Nucleus accumbens (tissue), 56 donors: ENCODE measurements around the gene UGT2B17.
"Not testable (repeated sequence)": the region's sequence is repeated elsewhere in the genome, so short reads cannot be mapped to it uniquely, and the experiment has no call there.

Experiments
- DNase-seq, 56 donors: peaks; one replicate each; lab custom pipeline; 2025; lab: John Stamatoyannopoulos, UW

Gene UGT2B17

DNA sequence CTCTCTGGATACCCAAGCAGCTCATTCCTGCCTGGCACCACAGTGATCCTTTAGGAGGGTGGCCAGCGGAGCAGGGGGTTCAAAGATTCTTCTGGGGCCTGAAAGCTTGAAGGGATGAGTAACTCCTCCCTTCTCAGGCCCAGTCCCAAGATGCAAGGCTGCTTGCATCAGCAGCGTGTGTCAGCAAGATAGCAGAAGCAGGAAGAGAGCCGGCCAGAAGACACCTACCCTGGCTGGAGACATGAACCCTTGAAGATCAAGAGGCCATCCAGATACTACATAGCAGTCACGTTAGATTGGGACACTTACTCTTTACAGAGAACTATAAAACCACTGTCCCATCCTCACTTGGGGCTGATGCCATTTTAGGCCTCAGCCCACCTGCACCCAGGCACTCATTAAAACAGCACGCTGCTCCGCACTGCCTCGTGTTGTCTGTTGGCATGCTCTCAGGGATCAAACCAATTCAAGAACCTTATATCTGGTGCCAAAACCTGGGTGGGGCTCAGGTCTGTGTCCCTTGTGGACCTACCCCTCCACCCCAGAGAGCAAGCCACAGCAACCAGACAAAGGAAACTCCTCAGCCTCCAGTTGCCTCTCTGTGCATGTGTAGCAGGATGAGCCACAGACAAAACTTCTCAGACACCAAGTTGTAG is 6.5 kb downstream of the UGT2B17 start:
- no peak for DNase-seq

DNA sequence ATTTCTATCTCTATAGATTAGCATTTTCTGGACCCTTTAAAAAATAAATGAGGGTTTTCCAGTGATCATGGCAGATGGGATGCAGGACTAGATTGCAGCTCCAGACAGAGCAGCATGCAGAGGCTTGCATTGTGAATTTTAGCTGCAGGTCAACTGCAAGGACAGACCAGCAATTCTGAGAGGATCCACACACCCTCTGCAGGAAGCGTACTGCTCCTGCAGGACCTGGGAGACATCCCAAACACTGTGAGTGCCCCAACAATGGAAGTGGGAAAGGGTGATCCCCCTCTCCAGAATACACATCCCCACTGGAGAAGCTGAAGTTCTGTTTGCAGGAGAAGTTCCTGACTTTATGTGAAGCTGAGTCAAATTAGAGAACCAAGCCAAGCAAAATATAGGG is 7.1 kb downstream of the UGT2B17 start:
- not testable (repeated sequence) for DNase-seq

DNA sequence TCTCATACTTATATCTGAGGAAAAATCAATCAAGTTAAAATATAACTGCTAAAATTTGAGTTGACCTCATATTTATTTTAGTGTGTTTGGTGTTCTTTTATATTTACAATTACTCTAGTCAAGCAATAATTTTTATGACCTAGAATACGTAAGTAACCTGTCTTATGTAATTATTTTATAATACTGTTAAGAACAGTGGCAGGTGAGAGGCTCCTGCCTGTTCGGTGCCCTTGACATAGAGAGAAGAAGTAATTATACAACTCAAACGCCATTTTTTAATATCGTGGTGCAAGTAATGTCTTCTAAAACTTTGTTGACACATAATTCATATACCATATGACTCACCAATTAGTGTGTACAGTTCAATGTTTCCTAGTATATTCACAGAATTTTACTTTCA is 7.6 kb downstream of the UGT2B17 start:
- not testable (repeated sequence) for DNase-seq

DNA sequence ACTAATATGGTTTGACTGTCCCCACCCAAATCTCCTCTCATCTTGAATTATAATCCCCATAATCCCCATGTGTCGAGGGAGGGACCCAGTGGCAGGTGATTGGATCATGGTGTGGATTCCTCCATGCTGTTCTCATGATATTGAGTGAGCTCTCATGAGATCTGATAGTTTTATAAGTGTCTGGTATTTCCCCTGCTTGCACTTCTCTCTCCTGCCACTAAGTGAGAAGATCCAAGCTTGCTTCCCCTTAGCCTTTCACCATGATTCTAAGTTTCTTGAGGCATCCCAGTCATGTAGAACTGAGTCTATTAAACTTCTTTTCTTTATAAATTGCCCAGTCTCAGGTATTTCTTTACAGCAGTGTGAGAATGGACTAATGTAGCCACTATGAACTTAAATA is 9.8 kb downstream of the UGT2B17 start:
- not testable (repeated sequence) for DNase-seq

DNA sequence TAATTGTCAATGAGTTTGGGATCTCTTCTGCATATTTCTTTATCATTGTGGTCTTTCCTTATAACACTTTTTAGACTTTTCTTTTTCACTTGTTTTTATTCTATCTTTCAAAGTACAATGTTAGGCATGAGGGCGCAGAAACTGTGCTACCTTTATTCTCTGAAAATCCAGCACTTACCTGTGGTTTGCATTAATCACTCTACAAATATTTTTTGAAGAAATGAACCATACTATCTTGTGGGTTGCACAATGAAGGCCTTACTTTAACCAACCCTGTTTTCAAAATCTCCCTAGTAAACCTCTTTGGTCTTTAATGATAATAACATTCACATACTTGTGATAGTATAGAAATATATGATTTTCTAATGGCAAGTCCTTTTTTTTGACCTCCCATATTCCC is 11.0 kb downstream of the UGT2B17 start:
- DNase-seq = not testable (repeated sequence)

DNA sequence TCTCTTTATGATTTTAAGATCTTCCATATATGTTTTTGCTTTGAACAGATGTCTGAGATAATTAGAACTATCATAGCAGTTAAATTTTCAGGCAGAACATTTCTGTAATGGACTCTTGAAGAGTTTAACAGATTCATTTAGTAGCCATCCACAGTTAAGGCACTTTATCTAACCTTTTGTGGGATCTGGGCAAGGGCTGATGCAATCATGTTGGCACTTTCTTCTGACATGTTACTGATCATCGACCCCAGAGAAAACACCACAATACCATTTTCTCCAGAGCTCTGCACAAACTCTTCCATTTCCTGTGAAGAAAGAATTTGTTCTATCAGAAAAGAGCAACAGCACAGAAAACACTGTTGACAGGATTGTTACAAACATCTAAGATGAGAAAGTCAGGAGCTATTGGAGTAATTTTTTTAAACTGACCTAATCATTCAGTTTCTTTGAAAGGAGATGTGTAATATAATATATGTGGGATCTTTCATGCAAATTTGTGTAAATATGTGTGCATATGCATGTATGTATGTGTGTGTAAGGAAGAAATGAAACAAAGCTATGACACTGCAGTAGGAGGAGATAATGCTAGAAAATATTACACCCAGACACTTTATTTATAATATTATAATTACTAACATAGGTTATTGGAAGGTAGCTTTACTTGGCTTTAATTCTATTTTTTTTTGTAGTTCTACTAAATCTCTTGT is 15.6 kb downstream of the UGT2B17 start:
- DNase-seq = not testable (repeated sequence)

DNA sequence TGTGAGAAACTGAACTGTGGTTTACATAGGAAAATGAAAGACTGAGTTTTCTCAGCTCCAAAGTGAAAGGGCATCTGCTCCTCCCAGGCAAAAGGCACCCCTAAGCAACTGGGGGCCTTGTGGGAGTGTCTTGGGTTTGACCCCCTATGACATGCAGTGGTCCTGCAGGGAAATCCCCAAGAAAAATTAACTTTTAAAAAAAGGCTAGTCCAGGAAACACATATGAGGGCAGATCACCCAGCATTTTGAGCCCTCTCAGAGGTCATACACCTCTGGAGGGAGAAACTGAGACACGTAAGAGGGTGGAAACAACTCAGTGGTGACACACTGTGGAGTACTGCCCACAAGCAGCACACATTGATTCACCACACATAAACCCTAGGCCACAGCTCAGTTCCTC is 22.3 kb downstream of the UGT2B17 start:
- not testable (repeated sequence) for DNase-seq

DNA sequence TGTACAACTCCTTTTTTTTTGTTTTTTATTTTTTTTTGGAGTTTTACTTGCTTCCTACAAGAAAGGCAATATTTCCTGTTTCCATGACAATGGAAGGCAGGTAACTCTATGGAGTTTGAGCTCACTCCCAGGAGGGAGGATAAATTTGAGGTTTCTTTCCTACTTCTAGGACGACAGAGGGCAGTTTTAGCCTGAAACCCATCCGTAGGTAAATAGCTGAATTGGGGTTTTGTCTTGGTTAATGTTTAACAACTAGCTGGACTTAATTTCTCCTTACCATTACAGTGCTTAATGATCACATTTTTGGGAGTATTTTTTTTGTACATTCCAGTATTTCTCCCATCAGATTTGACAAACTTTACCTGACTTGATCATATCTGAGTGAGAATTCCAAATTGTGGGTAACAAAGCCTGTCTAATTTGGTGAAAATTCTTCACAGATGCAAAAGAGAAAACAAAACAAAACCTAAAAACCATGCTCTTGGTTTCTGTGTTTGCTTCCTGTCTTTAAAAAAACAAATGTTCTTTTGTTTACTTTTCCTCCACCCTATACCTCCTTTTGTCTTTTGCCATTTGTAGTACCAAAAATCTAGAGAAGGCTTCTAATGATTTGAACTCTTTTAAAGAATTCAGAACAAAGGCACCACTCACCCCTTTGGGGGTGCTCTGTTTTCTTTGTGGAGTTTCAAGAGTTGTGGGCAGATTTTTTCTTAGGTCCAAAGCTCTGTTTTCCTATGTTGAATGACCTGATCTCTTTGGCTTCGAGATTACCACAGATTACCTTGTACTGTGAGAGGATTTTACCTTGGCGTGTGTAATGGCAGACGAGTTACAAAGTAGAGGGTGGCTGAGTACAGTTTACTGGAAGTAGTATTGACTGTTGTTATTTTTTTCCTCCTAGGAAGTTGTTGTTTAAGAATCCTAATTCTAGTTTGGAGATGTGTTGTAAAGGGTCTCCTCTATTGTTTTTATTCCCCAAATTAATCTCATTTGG is 23.0 kb downstream of the UGT2B17 start:
- DNase-seq = not testable (repeated sequence)

DNA sequence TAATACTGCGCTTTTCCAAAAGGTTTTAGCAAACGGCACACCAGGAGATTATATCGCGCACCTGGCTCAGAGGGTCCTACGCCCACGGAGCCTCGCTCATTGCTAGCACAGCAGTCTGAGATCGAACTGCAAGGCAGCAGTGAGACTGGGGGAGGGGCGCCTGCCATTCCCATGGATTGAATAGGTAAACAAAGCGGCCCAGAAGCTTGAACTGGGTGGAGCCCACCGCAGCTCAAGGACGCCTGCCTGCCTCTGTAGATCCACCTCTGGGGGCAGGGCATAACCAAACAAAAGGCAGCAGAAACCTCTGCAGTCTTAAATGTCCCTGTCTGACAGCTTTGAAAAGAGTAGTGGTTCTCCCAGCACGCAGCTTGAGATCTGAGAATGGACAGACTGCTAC is 33.4 kb downstream of the UGT2B17 start:
- DNase-seq = not testable (repeated sequence)

DNA sequence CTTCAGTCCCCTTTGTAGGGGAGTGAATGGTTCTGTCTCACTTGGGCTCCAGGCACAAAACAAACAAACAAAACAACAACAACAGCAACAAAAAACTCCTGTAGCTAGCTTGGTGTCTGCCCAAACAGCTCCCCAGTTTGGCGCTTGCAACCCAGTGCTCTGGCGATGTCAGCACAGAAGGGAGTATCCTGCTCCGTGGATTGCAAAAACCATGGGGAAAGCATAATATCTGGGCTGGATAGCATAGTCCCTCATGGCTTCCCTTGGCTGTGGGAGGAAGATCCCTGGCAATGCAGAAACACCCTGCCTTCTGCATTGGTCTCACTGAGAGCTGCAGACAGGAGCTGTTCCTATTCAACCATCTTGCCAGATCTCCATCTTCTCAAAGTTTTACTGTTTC is 39.7 kb downstream of the UGT2B17 start:
- no peak for DNase-seq

DNA sequence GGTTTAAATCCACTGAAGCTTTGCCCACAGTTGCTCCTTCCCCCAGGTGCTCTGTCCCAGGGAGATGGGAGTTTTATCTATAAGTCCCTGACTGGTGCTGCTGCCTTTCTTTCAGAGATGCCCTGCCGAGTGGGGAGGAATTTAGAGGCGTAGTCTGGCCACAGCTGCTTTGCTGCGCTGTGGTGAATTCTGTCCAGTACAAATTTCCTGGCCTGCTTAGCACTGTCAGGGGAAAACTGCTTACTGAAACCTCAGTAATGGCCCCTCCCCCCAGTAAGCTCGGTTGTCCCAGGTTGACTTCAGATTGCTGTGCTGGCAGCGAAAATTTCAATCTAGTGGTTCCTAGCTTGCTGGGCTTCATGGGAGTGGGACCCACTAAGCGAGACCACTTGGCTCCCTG is 40.1 kb downstream of the UGT2B17 start:
- DNase-seq = no peak

DNA sequence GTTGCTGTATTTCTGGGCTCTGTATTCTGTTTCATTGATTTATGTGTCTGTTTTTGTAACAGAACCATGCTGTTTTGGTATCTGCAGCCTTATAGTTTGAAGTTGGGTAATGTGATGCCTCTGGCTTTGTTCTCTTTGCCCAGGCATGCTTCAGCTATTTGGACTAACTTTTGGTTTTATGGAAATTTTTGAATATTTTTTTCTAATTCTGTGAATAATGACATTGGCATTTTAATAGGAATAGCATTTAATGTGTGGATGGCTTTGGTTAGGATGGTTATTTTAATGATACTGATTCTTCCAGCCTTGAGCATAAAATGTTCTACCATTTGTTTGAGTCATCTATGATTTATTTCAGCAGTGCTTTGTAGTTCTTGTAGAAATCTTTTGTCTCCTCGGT is 53.9 kb downstream of the UGT2B17 start:
- DNase-seq = not testable (repeated sequence)

DNA sequence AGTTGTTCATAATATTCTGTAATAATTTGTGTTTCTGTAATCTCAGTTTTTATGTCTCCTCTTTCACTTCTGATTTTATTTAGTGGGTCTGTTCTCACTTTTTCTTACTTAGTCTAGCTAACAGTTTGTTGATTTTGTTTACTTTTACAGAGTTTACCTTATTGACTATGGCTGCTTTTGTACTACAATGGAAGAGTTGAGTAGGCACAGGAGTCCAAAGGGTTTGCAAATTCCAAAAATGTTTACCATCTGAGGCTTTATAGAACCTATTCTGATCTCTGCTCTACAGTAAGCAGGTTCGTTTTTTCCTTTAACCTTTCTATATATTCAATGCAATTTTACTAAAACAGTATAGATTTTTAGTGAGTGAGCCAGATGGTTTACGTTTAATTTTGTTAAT is 55.1 kb downstream of the UGT2B17 start:
- no peak for DNase-seq

DNA sequence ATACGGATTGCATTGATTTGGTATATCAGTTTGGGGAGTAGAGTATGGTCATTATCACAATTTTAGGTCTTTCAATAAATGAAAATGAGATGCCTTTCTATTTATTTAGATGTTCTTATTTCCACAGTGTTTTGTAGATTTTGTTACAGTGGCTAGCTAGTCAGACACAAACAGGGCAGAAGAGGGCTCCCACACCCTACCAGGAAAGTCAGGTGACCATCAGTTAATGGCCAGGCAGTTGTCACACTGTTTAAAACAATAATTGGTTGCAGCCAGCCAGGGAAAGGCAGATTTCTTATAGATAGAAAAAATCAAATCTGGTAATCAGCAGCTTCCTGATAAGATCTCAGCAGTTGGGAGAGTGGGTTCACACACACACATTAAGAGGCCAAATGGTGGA is 57.2 kb downstream of the UGT2B17 start:
- no peak for DNase-seq

DNA sequence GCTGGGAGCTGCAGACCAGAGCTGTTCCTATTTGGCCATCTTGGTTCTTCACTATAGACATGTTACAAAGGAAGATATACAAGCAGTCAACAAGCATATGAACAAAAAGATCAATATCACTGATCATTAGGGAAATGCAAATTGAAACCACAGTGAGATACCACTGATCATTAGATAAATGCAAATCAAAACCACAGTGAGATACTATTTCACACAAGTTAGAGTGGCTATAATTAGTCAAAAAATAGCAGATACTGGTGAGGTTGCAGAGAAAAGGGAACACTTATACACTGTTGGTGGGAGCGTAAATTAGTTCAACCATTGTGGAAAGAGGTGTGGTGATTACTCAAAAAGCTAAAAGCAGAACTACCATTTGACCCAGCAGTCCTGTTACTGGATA is 70.7 kb downstream of the UGT2B17 start:
- not testable (repeated sequence) for DNase-seq

DNA sequence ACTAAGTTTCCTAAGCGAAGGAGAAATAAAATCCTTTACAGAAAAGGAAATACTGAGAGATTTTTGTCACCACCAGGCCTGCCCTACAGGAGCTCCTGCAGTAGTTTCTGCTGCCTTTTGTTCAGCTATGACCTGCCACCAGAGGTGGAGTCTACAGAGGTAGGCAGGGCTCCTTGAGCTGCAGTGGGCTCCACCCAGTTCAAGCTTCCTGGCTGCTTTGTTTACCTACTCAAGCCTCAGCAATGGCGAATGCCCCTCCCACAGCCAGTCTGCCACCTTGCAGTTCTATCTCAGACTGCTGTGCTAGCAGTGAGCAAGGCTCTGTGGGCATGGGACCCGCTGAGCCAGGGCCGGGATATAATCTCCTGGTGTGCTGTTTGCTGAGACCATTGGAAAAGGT is 71.3 kb downstream of the UGT2B17 start:
- not testable (repeated sequence) for DNase-seq

DNA sequence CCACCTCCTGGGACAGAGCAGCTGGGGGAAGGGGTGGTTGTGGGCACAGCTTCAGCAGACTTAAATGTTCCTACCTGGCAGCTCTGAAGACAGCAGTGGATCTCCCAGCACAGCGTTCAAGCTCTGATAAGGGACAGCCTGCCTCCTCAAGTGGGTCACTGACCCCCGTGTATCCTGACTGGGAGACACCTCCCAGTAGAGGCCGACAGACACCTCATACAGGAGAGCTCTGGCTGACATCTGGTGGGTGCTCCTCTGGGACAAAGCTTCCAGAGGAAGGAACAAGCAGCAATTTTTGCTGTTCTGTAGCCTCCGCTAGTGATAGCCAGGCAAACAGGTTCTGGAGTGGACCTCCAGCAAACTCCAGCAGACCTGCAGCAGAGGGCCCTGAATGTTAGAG is 72.7 kb downstream of the UGT2B17 start:
- not testable (repeated sequence) for DNase-seq

DNA sequence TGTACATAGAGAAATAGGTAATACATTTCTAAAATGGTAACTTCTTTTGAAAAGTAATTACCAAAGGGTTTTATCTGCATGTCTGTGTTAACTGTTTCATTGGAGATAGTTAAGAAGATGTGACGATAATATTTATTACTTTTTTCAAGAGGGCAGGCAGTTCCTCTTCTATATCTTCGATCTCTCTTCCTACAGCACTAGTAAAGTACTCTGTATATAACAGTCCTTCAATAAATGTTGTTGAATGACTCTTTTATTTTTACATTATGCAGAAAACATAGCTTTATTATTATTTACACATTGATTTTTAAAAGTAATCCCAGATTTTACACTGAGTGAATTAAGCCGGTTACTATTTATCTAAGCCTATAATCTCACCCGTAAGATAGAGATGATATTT is 77.1 kb downstream of the UGT2B17 start:
- no peak for DNase-seq

DNA sequence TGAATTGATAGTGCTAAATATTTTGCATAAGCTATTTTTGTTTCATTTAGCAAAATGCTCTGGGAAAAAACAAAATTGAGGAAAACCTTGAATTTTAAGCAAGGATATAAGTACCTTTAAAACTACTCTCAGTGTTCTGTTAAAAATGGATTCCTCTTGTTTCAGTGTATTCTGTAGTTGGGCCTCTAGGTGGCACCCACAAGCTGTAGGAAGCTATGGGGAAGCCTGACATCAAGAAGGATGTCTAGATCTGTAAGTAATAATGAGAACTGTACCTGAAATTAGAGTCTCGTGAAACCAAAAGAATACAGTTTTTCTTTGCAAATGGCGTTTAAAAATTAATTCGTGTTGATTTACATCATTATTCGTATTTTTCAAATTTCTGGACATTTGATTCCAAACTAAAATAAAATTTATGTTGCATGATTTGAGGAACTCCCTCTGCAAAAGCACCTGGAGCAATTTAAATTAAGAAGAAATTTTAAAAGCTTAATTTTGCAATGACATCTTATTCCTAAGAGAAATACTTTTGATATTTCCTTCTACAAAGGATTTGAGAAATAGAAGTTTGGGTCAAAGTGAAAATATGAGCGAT is 77.6 kb downstream of the UGT2B17 start:
- DNase-seq = peak in 32 of 56 donors; percentile 0 to 72 (median 12)

DNA sequence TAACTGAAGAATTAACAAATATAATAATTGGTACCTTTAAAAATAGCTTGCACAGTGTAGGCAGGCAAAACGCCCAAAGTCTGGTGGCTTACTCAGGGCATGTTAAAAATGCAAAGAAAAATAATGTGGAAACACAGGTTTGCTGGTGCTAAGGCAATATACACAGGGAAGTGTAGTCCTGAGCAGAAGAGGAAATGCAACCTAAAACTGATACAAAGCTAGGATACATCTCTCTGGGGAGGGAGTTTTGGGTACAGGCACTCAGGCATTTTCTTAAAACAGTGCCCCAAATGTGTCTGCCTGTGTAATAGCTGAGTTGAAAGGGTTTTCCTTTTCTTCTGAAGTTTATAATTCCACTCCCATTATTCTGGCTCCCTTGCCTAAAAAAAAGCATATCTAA is 81.4 kb downstream of the UGT2B17 start:
- DNase-seq = no peak
